Chondrocyte (in vitro differentiated cells): ENCODE results near the gene SND1. TPM values are rescaled to one million over a fixed set of nuclear protein-coding genes. Genes with fewer than 3 reads are reported as not detected.

Experiments used
- DNase-seq: peaks from one replicate; pipeline ENCODE4 v3.0.0; 2021; ENCODE audit warnings: mixed read lengths, low spot score
- H3K27ac Mint-ChIP-seq: one replicate; pipeline ENCODE4 v1.8.0; 2021; ENCODE audit warnings: mild to moderate bottlenecking, moderate library complexity, mixed read lengths; ENCODE audit not compliant: unreplicated experiment
- H3K27me3 Mint-ChIP-seq: 2 replicates; pipeline ENCODE4 v1.8.0; 2021; ENCODE audit warnings: low read depth, mixed read lengths
- H3K36me3 Mint-ChIP-seq: 2 replicates; pipeline ENCODE4 v1.8.0; 2021; ENCODE audit warnings: low read depth, mixed read lengths
- H3K4me1 Mint-ChIP-seq: 2 replicates; pipeline ENCODE4 v1.8.0; 2021; ENCODE audit warnings: low read depth, mild to moderate bottlenecking, mixed read lengths
- H3K4me3 Mint-ChIP-seq: one replicate; pipeline ENCODE4 v1.8.0; 2021; ENCODE audit warnings: mild to moderate bottlenecking, moderate library complexity, mixed read lengths; ENCODE audit not compliant: unreplicated experiment
- H3K9me3 Mint-ChIP-seq: 2 replicates; pipeline ENCODE4 v1.8.0; 2021; ENCODE audit warnings: low read depth, mixed read lengths
- CTCF ChIP-seq: fragments of 200-600 bp; sonication (generic); IDR thresholded peaks from 2 replicates; pipeline ENCODE4 v1.5.0; 2021; ENCODE audit warnings: antibody characterized with exemption, mild to moderate bottlenecking, moderate library complexity
- total RNA-seq: library from RNA; stranded (reverse); gene quantifications from 3 replicates; pipeline ENCODE4 v1.2.1, GENCODE V29; 2021

The SND1 gene
- total RNA-seq, 1 donor from 2014 or later: 229 TPM

GRCh38 chr7:127891144-127891543 lies 239.2 kb downstream of the SND1 start:
- DNase-seq: no peak
- Mint-ChIP-seq H3K36me3 (peaks cover 10% of the 10 kb centered on the region), H3K27me3 (no peaks in the 10 kb centered on the region), H3K4me1 (peaks cover 39% of the 10 kb centered on the region), H3K9me3 (no peaks in the 10 kb centered on the region), H3K27ac (no peak overlapping the region), H3K4me3 (no peak overlapping the region)
- no peak for TF ChIP-seq CTCF

- Mint-ChIP-seq H3K27ac (no peak overlapping the region), H3K4me3 (no peak overlapping the region), H3K27me3 (no peaks in the 10 kb centered on the region), H3K36me3 (peaks cover 10% of the 10 kb centered on the region), H3K4me1 (peaks cover 31% of the 10 kb centered on the region), H3K9me3 (no peaks in the 10 kb centered on the region)
- no peak for DNase-seq
- no peak for TF ChIP-seq CTCF
Measured at GRCh38 chr7:127891854-127892438, 240.0 kb downstream of the SND1 start.

GRCh38 chr7:127892488-127893314 lies 240.7 kb downstream of the SND1 start:
- Mint-ChIP-seq H3K9me3 (no peaks in the 10 kb centered on the region), H3K27me3 (no peaks in the 10 kb centered on the region), H3K4me3 (no peak overlapping the region), H3K4me1 (peaks cover 23% of the 10 kb centered on the region), H3K36me3 (peaks cover 10% of the 10 kb centered on the region), H3K27ac (no peak overlapping the region)
- no peak for TF ChIP-seq CTCF
- no peak for DNase-seq

- Mint-ChIP-seq H3K36me3 (peaks cover 10% of the 10 kb centered on the region), H3K4me1 (peaks cover 22% of the 10 kb centered on the region), H3K27ac (no peak overlapping the region), H3K9me3 (no peaks in the 10 kb centered on the region), H3K4me3 (no peak overlapping the region), H3K27me3 (no peaks in the 10 kb centered on the region)
- no peak for TF ChIP-seq CTCF
- DNase-seq: no peak
Measured at GRCh38 chr7:127893547-127893946, 241.6 kb downstream of the SND1 start.

- Mint-ChIP-seq H3K9me3 (no peaks in the 10 kb centered on the region), H3K4me1 (peaks cover 27% of the 10 kb centered on the region), H3K4me3 (no peak overlapping the region), H3K27ac (no peak overlapping the region), H3K27me3 (no peaks in the 10 kb centered on the region), H3K36me3 (peaks cover 8% of the 10 kb centered on the region)
- no peak for TF ChIP-seq CTCF
- DNase-seq: no peak
Measured at GRCh38 chr7:127894588-127894987, 242.6 kb downstream of the SND1 start.
